Liver (tissue), 3 donors: ENCODE data around the gene MEOX2.

Source experiments
- CTCF ChIP-seq: fragments of 150-350 bp; IDR thresholded peaks from 2 replicates; pipeline ENCODE4 v1.5.1; 2017; ENCODE audit warnings: improper control_type of control experiment, low read depth, low read length; ENCODE audit not compliant: missing input control
- FOXA1 ChIP-seq: IDR thresholded peaks from 2 replicates; pipeline ENCODE4 v1.6.1; 2016; ENCODE audit warnings: antibody characterized with exemption
- JUND ChIP-seq, 2 donors: IDR thresholded peaks; 2 replicates each; pipeline ENCODE4 v1.6.1; 2016; ENCODE audit warnings: antibody characterized with exemption in 2 of 2
- NR2F2 ChIP-seq: IDR thresholded peaks from 2 replicates; pipeline ENCODE4 v1.6.1; 2016; ENCODE audit warnings: antibody characterized with exemption
- RXRA ChIP-seq, 2 donors: IDR thresholded peaks; 2 replicates each; pipeline ENCODE4 v1.6.1; 2017 to 2018; ENCODE audit warnings: antibody characterized with exemption in 2 of 2, mild to moderate bottlenecking in 1 of 2
- TAF1 ChIP-seq: conservative IDR thresholded peaks from 2 replicates; pipeline ENCODE4 v1.6.1; 2016; ENCODE audit warnings: antibody characterized with exemption, mild to moderate bottlenecking
- YY1 ChIP-seq: IDR thresholded peaks from 2 replicates; pipeline ENCODE4 v1.6.1; 2016; ENCODE audit warnings: antibody characterized with exemption, mild to moderate bottlenecking
- TF ChIP-seq, protein P1 (sequence below): IDR thresholded peaks from 2 replicates; pipeline ENCODE4 v1.6.1; 2016; ENCODE audit warnings: antibody characterized with exemption
- TF ChIP-seq, protein P2 (sequence below): IDR thresholded peaks from 2 replicates; pipeline ENCODE4 v1.6.1; 2016; ENCODE audit warnings: antibody characterized with exemption
- donor health status: healthy.
- donor health status: healthy.

GRCh38 chr7:15601175-15601574, 85.3 kb downstream of the MEOX2 start:
- TF ChIP-seq TAF1: no peak
- TF ChIP-seq CTCF: no peak
- TF ChIP-seq, protein P1, sequence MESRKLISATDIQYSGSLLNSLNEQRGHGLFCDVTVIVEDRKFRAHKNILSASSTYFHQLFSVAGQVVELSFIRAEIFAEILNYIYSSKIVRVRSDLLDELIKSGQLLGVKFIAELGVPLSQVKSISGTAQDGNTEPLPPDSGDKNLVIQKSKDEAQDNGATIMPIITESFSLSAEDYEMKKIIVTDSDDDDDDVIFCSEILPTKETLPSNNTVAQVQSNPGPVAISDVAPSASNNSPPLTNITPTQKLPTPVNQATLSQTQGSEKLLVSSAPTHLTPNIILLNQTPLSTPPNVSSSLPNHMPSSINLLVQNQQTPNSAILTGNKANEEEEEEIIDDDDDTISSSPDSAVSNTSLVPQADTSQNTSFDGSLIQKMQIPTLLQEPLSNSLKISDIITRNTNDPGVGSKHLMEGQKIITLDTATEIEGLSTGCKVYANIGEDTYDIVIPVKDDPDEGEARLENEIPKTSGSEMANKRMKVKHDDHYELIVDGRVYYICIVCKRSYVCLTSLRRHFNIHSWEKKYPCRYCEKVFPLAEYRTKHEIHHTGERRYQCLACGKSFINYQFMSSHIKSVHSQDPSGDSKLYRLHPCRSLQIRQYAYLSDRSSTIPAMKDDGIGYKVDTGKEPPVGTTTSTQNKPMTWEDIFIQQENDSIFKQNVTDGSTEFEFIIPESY: no peak
- TF ChIP-seq FOXA1: no peak
- TF ChIP-seq JUND (IDR thresholded peaks at IDR 0.05): no peak
- no peak for TF ChIP-seq YY1
- TF ChIP-seq NR2F2: no peak
- TF ChIP-seq, protein P2, sequence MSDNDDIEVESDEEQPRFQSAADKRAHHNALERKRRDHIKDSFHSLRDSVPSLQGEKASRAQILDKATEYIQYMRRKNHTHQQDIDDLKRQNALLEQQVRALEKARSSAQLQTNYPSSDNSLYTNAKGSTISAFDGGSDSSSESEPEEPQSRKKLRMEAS: no peak
- no peak for TF ChIP-seq RXRA (IDR thresholded peaks at IDR 0.05)
